ENCODE measurements around the gene NTRK1.

DNA sequence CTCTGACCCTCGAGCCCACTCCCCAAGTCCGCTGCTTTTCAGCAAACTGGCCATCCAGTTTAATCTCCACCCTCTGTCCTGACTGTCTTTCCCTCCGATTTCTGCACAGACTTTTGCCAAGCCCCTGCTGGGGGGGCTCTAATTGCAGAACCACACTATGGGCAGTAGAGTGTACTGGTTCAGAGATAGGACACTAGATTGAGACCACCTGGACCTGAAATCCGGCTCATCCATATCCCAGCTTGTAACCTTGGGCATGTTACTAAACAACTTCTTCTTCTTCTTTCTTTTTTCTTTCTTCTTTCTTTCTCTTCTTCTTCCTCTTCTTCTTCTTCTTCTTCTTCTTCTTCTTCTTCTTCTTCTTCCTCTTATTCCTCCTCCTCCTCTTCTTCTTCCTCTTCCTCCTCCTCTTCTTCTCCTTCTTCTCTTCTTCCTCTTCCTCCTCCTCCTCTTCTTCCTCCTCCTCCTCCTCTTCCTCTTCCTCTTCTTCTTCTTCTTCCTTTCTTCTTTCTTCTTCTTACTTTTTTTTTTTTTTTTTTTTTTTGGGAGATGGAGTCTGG is 67.5 kb downstream of the NTRK1 start:
- TF ChIP-seq, protein P1, sequence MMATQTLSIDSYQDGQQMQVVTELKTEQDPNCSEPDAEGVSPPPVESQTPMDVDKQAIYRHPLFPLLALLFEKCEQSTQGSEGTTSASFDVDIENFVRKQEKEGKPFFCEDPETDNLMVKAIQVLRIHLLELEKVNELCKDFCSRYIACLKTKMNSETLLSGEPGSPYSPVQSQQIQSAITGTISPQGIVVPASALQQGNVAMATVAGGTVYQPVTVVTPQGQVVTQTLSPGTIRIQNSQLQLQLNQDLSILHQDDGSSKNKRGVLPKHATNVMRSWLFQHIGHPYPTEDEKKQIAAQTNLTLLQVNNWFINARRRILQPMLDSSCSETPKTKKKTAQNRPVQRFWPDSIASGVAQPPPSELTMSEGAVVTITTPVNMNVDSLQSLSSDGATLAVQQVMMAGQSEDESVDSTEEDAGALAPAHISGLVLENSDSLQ (IDR thresholded peaks at IDR 0.05) = no peak
- TF ChIP-seq ARNT (IDR thresholded peaks at IDR 0.05) (no peak), SP1 (IDR thresholded peaks at IDR 0.05) (no peak), FOXA1 (IDR thresholded peaks at IDR 0.05) (no peak), ZNF384 (IDR thresholded peaks at IDR 0.05) (no peak), ELF4 (IDR thresholded peaks at IDR 0.05) (no peak), NFRKB (IDR thresholded peaks at IDR 0.05) (no peak), BHLHE40 (IDR thresholded peaks at IDR 0.05; ENCODE audit: borderline replicate concordance) (no peak), L3MBTL2 (conservative IDR thresholded peaks at IDR 0.05) (no peak), FOXK2 (IDR thresholded peaks at IDR 0.05) (no peak), FOXM1 (IDR thresholded peaks at IDR 0.05; ENCODE audit: borderline replicate concordance) (no peak), HDGF (IDR thresholded peaks at IDR 0.05; ENCODE audit: borderline replicate concordance) (no peak), TARDBP (IDR thresholded peaks at IDR 0.05) (no peak)
